G401 (cell line): Measurements from ENCODE around the gene EPHA8. TPM values are rescaled to one million over a fixed set of nuclear protein-coding genes. Genes with fewer than 3 reads are reported as not detected.

Experiments used
- total RNA-seq: library from RNA; depleted of rRNA; stranded (reverse); fragments of >200 nt; shearing (Covaris generic); gene quantifications from 2 replicates; pipeline ENCODE4 v1.2.3, GENCODE V29; 2014; rRNA removed

EPHA8 gene
- total RNA-seq, 1 experiment from 2014 or later: not detected

Other genes starting within 250 kb of the EPHA8 start
- gene ZBTB40, start 111.6 kb upstream of the EPHA8 start, total RNA-seq: 6.9 and 9.8 TPM in 2 replicates
- not detected in 2 replicates for gene C1QA, start 73.1 kb downstream of the EPHA8 start, total RNA-seq
- not detected in 2 replicates for gene C1QC, start 80.1 kb downstream of the EPHA8 start, total RNA-seq
- gene C1QB, start 89.7 kb downstream of the EPHA8 start, total RNA-seq: not detected in 2 replicates
- 0.14 and 1.1 TPM in 2 replicates for gene EPHB2, start 147.3 kb downstream of the EPHA8 start, total RNA-seq